A549 (cell line): Measurements from ENCODE around the gene ELL2. TPM values are rescaled to one million over a fixed set of nuclear protein-coding genes. Genes with fewer than 3 reads are reported as not detected.

Experiments
- ATAC-seq, 2 experiments: fragments of 200-7000 bp in 1 of 2; fragments of >200 bp in 1 of 2; cut with Nextera tagmentation in 1 of 2; cut with Tn5 transposase in 1 of 2; 3 replicates each; pipeline versions ENCODE4 v1.8.0 to v1.9.1; 2018 to 2020; ENCODE audit warnings: mild to moderate bottlenecking in 1 of 2, moderate library complexity in 1 of 2
- CTCF ChIA-PET: fragments of 300-600 bp; sonication (Branson Sonifier 250); formaldehyde crosslinking; extraction: SDS; loops from one replicate; lab custom pipeline; 2021; ENCODE audit warnings: antibody characterized with exemption, inconsistent platforms; lab: Yijun Ruan, JAX
- POLR2A ChIA-PET: fragments of 350-600 bp; formaldehyde crosslinking; extraction: SDS; loops from one replicate; lab custom pipeline; 2021; ENCODE audit warnings: antibody characterized with exemption, inconsistent platforms; lab: Yijun Ruan, JAX
- DNase-seq, 2 experiments: peaks; one replicate each; pipeline versions ENCODE4 v3.0.0 to v3.0.0-alpha.2; 2011 to 2016; ENCODE audit warnings: low read depth in 1 of 2, low spot score in 1 of 2
- FAIRE-seq: peaks from 2 replicates; lab custom pipeline; 2011; peaks lifted over from hg19 to GRCh38; lab: Jason Lieb, UNC
- H3K27ac ChIP-seq, 2 experiments: fragments of >200 bp; sonication (Bioruptor Twin); formaldehyde crosslinking; 3 replicates each; pipeline ENCODE4 v1.5.1; 2016 to 2017
- H3K4me1 ChIP-seq: fragments of >200 bp; sonication (Bioruptor Twin); formaldehyde crosslinking; 3 replicates; pipeline ENCODE4 v1.6.1; 2016
- H3K4me2 ChIP-seq: fragments of >200 bp; sonication (Bioruptor Twin); formaldehyde crosslinking; 3 replicates; pipeline ENCODE4 v1.6.1; 2016
- H3K4me3 ChIP-seq: fragments of >200 bp; sonication (Bioruptor Twin); formaldehyde crosslinking; 3 replicates; pipeline ENCODE4 v1.5.1; 2016
- H3K9me3 ChIP-seq: fragments of >200 bp; sonication (Bioruptor Twin); formaldehyde crosslinking; 3 replicates; pipeline ENCODE4 v1.6.1; 2016
- BHLHE40 ChIP-seq: IDR thresholded peaks from 2 replicates; pipeline ENCODE4 v1.6.1; 2012; ENCODE audit warnings: low read depth, low read length, inconsistent platforms
- CBX2 ChIP-seq: fragments of 200-600 bp; sonication (generic); IDR thresholded peaks from 2 replicates; pipeline ENCODE4 v1.6.1; 2016; ENCODE audit warnings: low read depth, mild to moderate bottlenecking, borderline replicate concordance
- CBX8 ChIP-seq: fragments of 200-600 bp; sonication (generic); IDR thresholded peaks from 2 replicates; pipeline ENCODE4 v1.6.1; 2016
- CEBPB ChIP-seq, 2 experiments: fragments of >200 bp in 1 of 2; sonication (Bioruptor Twin) in 1 of 2; formaldehyde crosslinking in 1 of 2; IDR thresholded peaks; 2 replicates each; pipeline ENCODE4 v1.6.1; 2012 to 2016
- CHD2 ChIP-seq: fragments of 150-350 bp; IDR thresholded peaks from 2 replicates; pipeline ENCODE4 v1.6.1; 2014; ENCODE audit warnings: low read length; ENCODE audit not compliant: partially characterized antibody
- CHD4 ChIP-seq: fragments of 200-600 bp; sonication (generic); IDR thresholded peaks from 2 replicates; pipeline ENCODE4 v1.6.1; 2016; ENCODE audit warnings: antibody characterized with exemption, mild to moderate bottlenecking, borderline replicate concordance
- EHF ChIP-seq: fragments of 250-450 bp; sonication (Bioruptor Pico); IDR thresholded peaks from 2 replicates; pipeline ENCODE4 v1.5.0; 2020; ENCODE audit warnings: mild to moderate bottlenecking
- EHMT2 ChIP-seq: fragments of 200-600 bp; sonication (generic); IDR thresholded peaks from 2 replicates; pipeline ENCODE4 v1.6.1; 2016; ENCODE audit warnings: antibody characterized with exemption, low read depth, mild to moderate bottlenecking, moderate library complexity
- EP300 ChIP-seq, 2 experiments: fragments of >200 bp; sonication (Bioruptor Twin); formaldehyde crosslinking; IDR thresholded peaks; 2 replicates in 1 of 2; 3 replicates in 1 of 2; pipeline ENCODE4 v1.6.1; 2016 to 2017
- FOSL2 ChIP-seq, 2 experiments: fragments of 450-650 bp in 1 of 2; fragments of >200 bp in 1 of 2; sonication (Bioruptor Twin) in 1 of 2; formaldehyde crosslinking; IDR thresholded peaks; 2 replicates each; pipeline versions ENCODE4 v1.5.0 to v1.6.1; 2016 to 2020; ENCODE audit warnings: mild to moderate bottlenecking in 1 of 2, moderate library complexity in 1 of 2
- FOXS1 ChIP-seq: fragments of 250-450 bp; sonication (Bioruptor Pico); IDR thresholded peaks from 2 replicates; pipeline ENCODE4 v1.5.0; 2020; ENCODE audit warnings: mild to moderate bottlenecking, moderate library complexity
- HDAC2 ChIP-seq: fragments of 200-600 bp; sonication (generic); IDR thresholded peaks from 2 replicates; pipeline ENCODE4 v1.6.1; 2016
- HEYL ChIP-seq: fragments of 250-450 bp; sonication (Bioruptor Pico); IDR thresholded peaks from 2 replicates; pipeline ENCODE4 v1.8.0; 2021; ENCODE audit warnings: mild to moderate bottlenecking, moderate library complexity
- HMGXB4 ChIP-seq: fragments of 250-450 bp; sonication (Bioruptor Pico); IDR thresholded peaks from 2 replicates; pipeline ENCODE4 v1.5.0; 2021; ENCODE audit warnings: mild to moderate bottlenecking, moderate library complexity, borderline replicate concordance
- HOXA7 ChIP-seq: fragments of 250-450 bp; sonication (Bioruptor Pico); IDR thresholded peaks from 2 replicates; pipeline ENCODE4 v1.5.0; 2020; ENCODE audit warnings: mild to moderate bottlenecking, moderate library complexity
- HOXB13 ChIP-seq: fragments of 250-450 bp; sonication (Bioruptor Pico); IDR thresholded peaks from 2 replicates; pipeline ENCODE4 v1.5.0; 2020; ENCODE audit warnings: low read depth, mild to moderate bottlenecking, moderate library complexity
- HOXB5 ChIP-seq: fragments of 250-450 bp; sonication (Bioruptor Pico); IDR thresholded peaks from 2 replicates; pipeline ENCODE4 v1.5.0; 2020; ENCODE audit warnings: mild to moderate bottlenecking, moderate library complexity
- JUN ChIP-seq, 2 experiments: fragments of >200 bp; sonication (Bioruptor Twin); formaldehyde crosslinking; IDR thresholded peaks; 2 replicates in 1 of 2; 3 replicates in 1 of 2; pipeline ENCODE4 v1.6.1; 2016 to 2017
- JUNB ChIP-seq: fragments of >200 bp; sonication (Bioruptor Twin); formaldehyde crosslinking; IDR thresholded peaks from 2 replicates; pipeline ENCODE4 v1.6.1; 2016
- KDM1A ChIP-seq: fragments of 200-600 bp; sonication (generic); IDR thresholded peaks from 2 replicates; pipeline ENCODE4 v1.6.1; 2016; ENCODE audit warnings: low read depth, mild to moderate bottlenecking
- MAX ChIP-seq: IDR thresholded peaks from 2 replicates; pipeline ENCODE4 v1.6.1; 2012
- MYC ChIP-seq: IDR thresholded peaks from 2 replicates; pipeline ENCODE4 v1.6.1; 2012; ENCODE audit warnings: mild to moderate bottlenecking, inconsistent platforms, low read length, improper control_type of control experiment, borderline replicate concordance
- NPAS2 ChIP-seq: fragments of 250-450 bp; sonication (Bioruptor Pico); IDR thresholded peaks from 2 replicates; pipeline ENCODE4 v1.8.0; 2022; ENCODE audit warnings: mild to moderate bottlenecking, moderate library complexity, borderline replicate concordance
- NR3C1 ChIP-seq: fragments of >200 bp; sonication (Bioruptor Twin); formaldehyde crosslinking; IDR thresholded peaks from 3 replicates; pipeline ENCODE4 v1.6.1; 2017
- PBX3 ChIP-seq: IDR thresholded peaks from 2 replicates; pipeline ENCODE4 v1.6.1; 2012
- PHF8 ChIP-seq: fragments of 200-600 bp; sonication (generic); IDR thresholded peaks from 2 replicates; pipeline ENCODE4 v1.6.1; 2016; ENCODE audit warnings: low read depth, mild to moderate bottlenecking, antibody characterized with exemption, moderate library complexity, borderline replicate concordance
- POLR2A ChIP-seq: IDR thresholded peaks from 2 replicates; pipeline ENCODE4 v1.6.1; 2012; ENCODE audit warnings: mild to moderate bottlenecking, low read length
- RAD21 ChIP-seq, 2 experiments: fragments of >200 bp in 1 of 2; sonication (Bioruptor Twin) in 1 of 2; formaldehyde crosslinking in 1 of 2; IDR thresholded peaks in 1 of 2; conservative IDR thresholded peaks in 1 of 2; 2 replicates in 1 of 2; 3 replicates in 1 of 2; pipeline ENCODE4 v1.6.1; 2012 to 2018; ENCODE audit warnings: inconsistent platforms in 1 of 2
- RCOR1 ChIP-seq: fragments of 150-350 bp; IDR thresholded peaks from 2 replicates; pipeline ENCODE4 v1.6.1; 2014; ENCODE audit warnings: antibody characterized with exemption, low read length, low read depth
- REST ChIP-seq: fragments of 200-600 bp; sonication (generic); IDR thresholded peaks from 2 replicates; pipeline ENCODE4 v1.6.1; 2016; ENCODE audit warnings: antibody characterized with exemption, mild to moderate bottlenecking, moderate library complexity
- SMC3 ChIP-seq: fragments of >200 bp; sonication (Bioruptor Twin); formaldehyde crosslinking; IDR thresholded peaks from 3 replicates; pipeline ENCODE4 v1.6.1; 2018; ENCODE audit warnings: inconsistent platforms
- SREBF2 ChIP-seq: fragments of 450-650 bp; IDR thresholded peaks from 2 replicates; pipeline ENCODE4 v1.6.1; 2014; ENCODE audit warnings: mild to moderate bottlenecking, moderate library complexity
- ZNF302 ChIP-seq: fragments of 250-450 bp; sonication (Bioruptor Pico); IDR thresholded peaks from 2 replicates; pipeline ENCODE4 v1.9.0; 2021; ENCODE audit warnings: inconsistent platforms, mild to moderate bottlenecking, moderate library complexity
- WGBS: methylation state at CpG from one replicate; pipeline ENCODE4 v1.1.6; 2017; ENCODE audit errors: missing lambda C conversion rate; 5-methylcytosine and 5-hydroxymethylcytosine counted together
- polyA minus RNA-seq: library from RNA; depleted of rRNA, polyadenylated mRNA; stranded (reverse); fragments of >200 nt; gene quantifications from 2 replicates; pipeline ENCODE4 v1.2.3, GENCODE V29; 2011; rRNA and poly(A)+ RNA removed
- polyA plus RNA-seq, 4 experiments: library from polyadenylated mRNA; depleted of rRNA in 3 of 4; stranded (reverse); fragments of >200 nt; fragmentation: RNase III in 1 of 4; extraction: RNeasy Plus Mini Kit Qiagen cat#74134 plus additional on column Dnase treatment in 1 of 4; gene quantifications; 2 replicates in 3 of 4; 3 replicates in 1 of 4; pipeline ENCODE4 v1.2.3, GENCODE V29; 2011 to 2017

The ELL2 gene
- polyA plus RNA-seq (2011; rRNA removed) (23.8 and 24.2 TPM in 2 replicates), polyA plus RNA-seq (2017; fragmentation: RNase III; extraction: RNeasy Plus Mini Kit Qiagen cat#74134 plus additional on column Dnase treatment) (9.7 to 12.5 TPM (median 11.8 TPM) in 3 replicates), polyA minus RNA-seq (25.5 and 26.9 TPM in 2 replicates)
- polyA plus RNA-seq (2012; cell fraction: cytosol; rRNA removed) = 3.8 and 4.0 TPM in 2 replicates
- polyA plus RNA-seq (2012; cell fraction: nucleus; rRNA removed) = 3.5 and 4.9 TPM in 2 replicates

- peak within 1 kb of the TSS; percentile 67 for H3K4me3 ChIP-seq
- peak within 1 kb of the TSS; percentile 93 for H3K4me2 ChIP-seq
- ChIA-PET POLR2A (interaction anchor here (0.6 to 1.9 kb wide), 10 partner anchors 8 to 373 kb away, joined by 3 to 8 read pairs (median 3); no protein-coding TSS in a partner anchor), CTCF (interaction anchor here (0.6 to 8.3 kb wide), 32 partner anchors 12 to 376 kb away, joined by 3 to 76 read pairs (median 4); no protein-coding TSS in a partner anchor)
- FAIRE-seq (no peak), ATAC-seq (peak; percentile 88 to 90), DNase-seq (peak; percentile 96 to 100)
- peaks cover 52% of the 10 kb centered on the region for H3K4me1 ChIP-seq
- no peaks in the 10 kb centered on the region for H3K9me3 ChIP-seq
- 5% methylated on average over 15 of the region's 63 CpGs for WGBS
- peak within 1 kb of the TSS; percentile 89 to 95 for H3K27ac ChIP-seq
- TF ChIP-seq PBX3 (0 out of 2 replicates have a peak, but pooled peaks have one; percentile 4), NR3C1 (no peak), CEBPB (IDR thresholded peaks at IDR 0.05) (no peak), MYC (0 out of 2 replicates have a peak, but pooled peaks have one; percentile 32), BHLHE40 (no peak), EP300 (IDR thresholded peaks at IDR 0.05) (0 out of 5 replicates have a peak, but pooled peaks of 1 of the 2 experiments have one; percentile 12), HDAC2 (no peak), HMGXB4 (no peak), CHD4 (peak; percentile 64; the same call in 1 of the 2 replicates), EHF (CRISPR knock-in tag) (no peak), MAX (0 out of 2 replicates have a peak, but pooled peaks have one; percentile 30), PHF8 (0 out of 2 replicates have a peak, but pooled peaks have one; percentile 51), CHD2 (no peak), FOXS1 (CRISPR knock-in tag) (0 out of 2 replicates have a peak, but pooled peaks have one; percentile 9), HOXB5 (CRISPR knock-in tag) (no peak), CBX2 (no peak), HOXB13 (CRISPR knock-in tag) (no peak), ZNF302 (CRISPR knock-in tag) (no peak), JUN (IDR thresholded peaks at IDR 0.05) (peak in 1 of 2 experiments; percentile 81; a peak in 3 of 5 replicates), CBX8 (no peak), RCOR1 (no peak), POLR2A (peak; percentile 50; the same call in 1 of the 2 replicates), RAD21 (conservative IDR thresholded peaks at IDR 0.05 in 1 of 2, IDR thresholded peaks at IDR 0.05 in 1 of 2) (no peak), REST (no peak), KDM1A (no peak), JUNB (no peak), NPAS2 (no peak), HOXA7 (CRISPR knock-in tag) (no peak), SREBF2 (no peak), HEYL (CRISPR knock-in tag) (no peak), FOSL2 (IDR thresholded peaks at IDR 0.05) (no peak), FOSL2 (CRISPR knock-in tag; IDR thresholded peaks at IDR 0.05) (peak; percentile 88), EHMT2 (no peak), SMC3 (peak; percentile 5; the same call in 1 of the 3 replicates)
Observed at GRCh38 chr5:95961617-95962474, at the start of gene ELL2. ELL2 (minus strand) TSS chr5:95961851; CDS start chr5:95961721, 130 bp downstream.
